WTC11 (cell line): ENCODE measurements around the gene SUCLG2. TPM values are rescaled to one million over a fixed set of nuclear protein-coding genes. Genes with fewer than 3 reads are reported as not detected.

Experiments used
- ATAC-seq: fragments of 200-7000 bp; cut with Tn5 transposase; 2 replicates; pipeline ENCODE4 v1.10.0; 2021; ENCODE audit warnings: mild to moderate bottlenecking, moderate library complexity
- CTCF ChIA-PET: fragments of 300-600 bp; sonication (Branson Sonifier 250); formaldehyde crosslinking; loops from one replicate; lab custom pipeline; 2021; ENCODE audit warnings: antibody characterized with exemption; lab: Charles Lee
- POLR2A ChIA-PET: fragments of 350-600 bp; sonication (Branson Sonifier 250); formaldehyde crosslinking; loops from one replicate; lab custom pipeline; 2021; ENCODE audit warnings: antibody characterized with exemption; lab: Charles Lee
- DNase-seq: peaks from one replicate; pipeline ENCODE4 v3.0.0; 2021; ENCODE audit warnings: low spot score
- H3K27ac Mint-ChIP-seq: 2 replicates; pipeline ENCODE4 v1.8.0; 2021; ENCODE audit warnings: mixed read lengths
- H3K27me3 Mint-ChIP-seq: 2 replicates; pipeline ENCODE4 v1.8.0; 2021; ENCODE audit warnings: low read depth, mild to moderate bottlenecking, moderate library complexity, mixed read lengths
- H3K36me3 Mint-ChIP-seq: 2 replicates; pipeline ENCODE4 v1.8.0; 2021; ENCODE audit warnings: mixed read lengths
- H3K4me1 Mint-ChIP-seq: 2 replicates; pipeline ENCODE4 v1.8.0; 2022; ENCODE audit warnings: mixed read lengths
- H3K4me3 Mint-ChIP-seq: 2 replicates; pipeline ENCODE4 v1.8.0; 2021; ENCODE audit warnings: mild to moderate bottlenecking, moderate library complexity, mixed read lengths
- H3K9me3 Mint-ChIP-seq: 2 replicates; pipeline ENCODE4 v1.8.0; 2021; ENCODE audit warnings: mixed read lengths
- AFF4 ChIP-seq: sonication (generic); formaldehyde crosslinking; IDR thresholded peaks from 2 replicates; pipeline ENCODE4 v1.8.1; 2023; ENCODE audit warnings: mild to moderate bottlenecking, missing genetic modification reagents, borderline replicate concordance
- CTCF ChIP-seq: fragments of 200-600 bp; IDR thresholded peaks from 2 replicates; pipeline ENCODE4 v1.8.0; 2022; ENCODE audit warnings: antibody characterized with exemption
- E2F1 ChIP-seq: sonication (generic); formaldehyde crosslinking; IDR thresholded peaks from 2 replicates; pipeline ENCODE4 v1.8.0; 2022; ENCODE audit warnings: mild to moderate bottlenecking, missing genetic modification reagents
- ETV6 ChIP-seq: sonication (generic); formaldehyde crosslinking; IDR thresholded peaks from 2 replicates; pipeline ENCODE4 v1.8.1; 2022; ENCODE audit warnings: mild to moderate bottlenecking, missing genetic modification reagents
- FOXJ3 ChIP-seq: sonication (generic); formaldehyde crosslinking; IDR thresholded peaks from 2 replicates; pipeline ENCODE4 v1.9.0; 2021; ENCODE audit warnings: missing genetic modification reagents, mild to moderate bottlenecking, borderline replicate concordance
- HMGXB4 ChIP-seq: sonication (generic); formaldehyde crosslinking; IDR thresholded peaks from 2 replicates; pipeline ENCODE4 v1.8.1; 2023; ENCODE audit warnings: mild to moderate bottlenecking, moderate library complexity, missing genetic modification reagents
- NFE2L1 ChIP-seq: sonication (generic); formaldehyde crosslinking; IDR thresholded peaks from 2 replicates; pipeline ENCODE4 v1.8.1; 2023; ENCODE audit warnings: missing genetic modification reagents
- NR2C2 ChIP-seq: sonication (generic); formaldehyde crosslinking; IDR thresholded peaks from 2 replicates; pipeline ENCODE4 v1.8.0; 2022; ENCODE audit warnings: mild to moderate bottlenecking, missing genetic modification reagents
- PREB ChIP-seq: sonication (generic); formaldehyde crosslinking; IDR thresholded peaks from 2 replicates; pipeline ENCODE4 v1.8.1; 2022; ENCODE audit warnings: mild to moderate bottlenecking, missing genetic modification reagents, moderate library complexity, borderline replicate concordance
- TEAD1 ChIP-seq: sonication (generic); formaldehyde crosslinking; IDR thresholded peaks from 2 replicates; pipeline ENCODE4 v1.8.0; 2022; ENCODE audit warnings: mild to moderate bottlenecking, missing genetic modification reagents
- ZBTB43 ChIP-seq: sonication (generic); formaldehyde crosslinking; IDR thresholded peaks from 2 replicates; pipeline ENCODE4 v1.8.1; 2023; ENCODE audit warnings: mild to moderate bottlenecking, missing genetic modification reagents
- ZMAT4 ChIP-seq: fragments of 250-450 bp; sonication (Bioruptor Pico); IDR thresholded peaks from 2 replicates; pipeline ENCODE4 v1.9.0; 2021; ENCODE audit warnings: mild to moderate bottlenecking
- ZNF232 ChIP-seq: sonication (generic); formaldehyde crosslinking; IDR thresholded peaks from 2 replicates; pipeline ENCODE4 v1.8.0; 2022; ENCODE audit warnings: mild to moderate bottlenecking, missing genetic modification reagents
- ZNF263 ChIP-seq: sonication (generic); formaldehyde crosslinking; IDR thresholded peaks from 2 replicates; pipeline ENCODE4 v1.8.1; 2022; ENCODE audit warnings: low read depth, mild to moderate bottlenecking, moderate library complexity, missing genetic modification reagents
- ZNF281 ChIP-seq: sonication (generic); formaldehyde crosslinking; IDR thresholded peaks from 2 replicates; pipeline ENCODE4 v1.8.0; 2023; ENCODE audit warnings: mild to moderate bottlenecking, missing genetic modification reagents
- total RNA-seq: library from RNA; stranded (reverse); gene quantifications from 3 replicates; pipeline ENCODE4 v1.2.3, GENCODE V29; 2021

SUCLG2 gene
- total RNA-seq, 1 experiment from 2014 or later = 39.7 TPM

- TF ChIP-seq ZNF263 (CRISPR knock-in tag) = no peak
Measured at GRCh38 chr3:67386451-67386850, 268.0 kb downstream of the SUCLG2 start (continued).

- ChIA-PET POLR2A (interaction anchor here (0.6 kb wide), 1 partner anchor 498 kb away, joined by 3 read pairs; no protein-coding TSS in a partner anchor), CTCF (interaction anchor here (0.6 to 2.7 kb wide), 21 partner anchors 12 to 1547 kb away, joined by 3 to 16 read pairs (median 3); no protein-coding TSS in a partner anchor)
- peak; percentile 89 for ATAC-seq
- no peaks in the 10 kb centered on the region for H3K27me3 Mint-ChIP-seq
- peak; percentile 72 for TF ChIP-seq CTCF
- TF ChIP-seq ZNF232 = no peak
- no peak for TF ChIP-seq NFE2L1
- TF ChIP-seq ZNF281 (CRISPR knock-in tag) = no peak
- no peak for TF ChIP-seq AFF4 (CRISPR knock-in tag)
- no peak for TF ChIP-seq ZMAT4 (CRISPR knock-in tag)
- no peak for TF ChIP-seq E2F1
- no peak for TF ChIP-seq NR2C2 (CRISPR knock-in tag)
- peaks cover 17% of the 10 kb centered on the region for H3K4me1 Mint-ChIP-seq
- H3K36me3 Mint-ChIP-seq = no peaks in the 10 kb centered on the region
- DNase-seq = peak; percentile 78
- no peak overlapping the region for H3K27ac Mint-ChIP-seq
- peaks cover 3% of the 10 kb centered on the region; the same call in 1 of the 2 replicates for H3K9me3 Mint-ChIP-seq
- H3K4me3 Mint-ChIP-seq = no peak overlapping the region; the same call in 1 of the 2 replicates
Measured at GRCh38 chr3:67384760-67385397, 269.5 kb downstream of the SUCLG2 start.

- Mint-ChIP-seq H3K4me3 (no peak overlapping the region), H3K9me3 (peaks cover 3% of the 10 kb centered on the region; the same call in 1 of the 2 replicates), H3K27ac (no peak overlapping the region), H3K27me3 (no peaks in the 10 kb centered on the region), H3K4me1 (peaks cover 17% of the 10 kb centered on the region), H3K36me3 (peaks cover 4% of the 10 kb centered on the region; the same call in 1 of the 2 replicates)
- no peak for ATAC-seq
- ChIA-PET POLR2A (no interaction called here), CTCF (interaction anchor here (0.5 to 2.7 kb wide), 22 partner anchors 11 to 1547 kb away, joined by 3 to 16 read pairs (median 4); no protein-coding TSS in a partner anchor)
- DNase-seq = no peak
- TF ChIP-seq E2F1 = no peak
- no peak for TF ChIP-seq HMGXB4 (CRISPR knock-in tag)
- TF ChIP-seq FOXJ3 (CRISPR knock-in tag) = no peak
- no peak for TF ChIP-seq PREB (CRISPR knock-in tag)
- TF ChIP-seq NFE2L1 = no peak
- no peak for TF ChIP-seq TEAD1 (CRISPR knock-in tag)
- no peak for TF ChIP-seq ZBTB43 (CRISPR knock-in tag)
- TF ChIP-seq ETV6 (CRISPR knock-in tag) = no peak
Measured at GRCh38 chr3:67384016-67384415, 270.4 kb downstream of the SUCLG2 start.
